ENCODE data around the gene SLC5A2. TPM values are rescaled to one million over a fixed set of nuclear protein-coding genes. Genes with fewer than 3 reads are reported as not detected.

Gene SLC5A2
- total RNA-seq, 4 donors from 2014 or later = 1.1 to 1.4 TPM; not detected in 2

DNA sequence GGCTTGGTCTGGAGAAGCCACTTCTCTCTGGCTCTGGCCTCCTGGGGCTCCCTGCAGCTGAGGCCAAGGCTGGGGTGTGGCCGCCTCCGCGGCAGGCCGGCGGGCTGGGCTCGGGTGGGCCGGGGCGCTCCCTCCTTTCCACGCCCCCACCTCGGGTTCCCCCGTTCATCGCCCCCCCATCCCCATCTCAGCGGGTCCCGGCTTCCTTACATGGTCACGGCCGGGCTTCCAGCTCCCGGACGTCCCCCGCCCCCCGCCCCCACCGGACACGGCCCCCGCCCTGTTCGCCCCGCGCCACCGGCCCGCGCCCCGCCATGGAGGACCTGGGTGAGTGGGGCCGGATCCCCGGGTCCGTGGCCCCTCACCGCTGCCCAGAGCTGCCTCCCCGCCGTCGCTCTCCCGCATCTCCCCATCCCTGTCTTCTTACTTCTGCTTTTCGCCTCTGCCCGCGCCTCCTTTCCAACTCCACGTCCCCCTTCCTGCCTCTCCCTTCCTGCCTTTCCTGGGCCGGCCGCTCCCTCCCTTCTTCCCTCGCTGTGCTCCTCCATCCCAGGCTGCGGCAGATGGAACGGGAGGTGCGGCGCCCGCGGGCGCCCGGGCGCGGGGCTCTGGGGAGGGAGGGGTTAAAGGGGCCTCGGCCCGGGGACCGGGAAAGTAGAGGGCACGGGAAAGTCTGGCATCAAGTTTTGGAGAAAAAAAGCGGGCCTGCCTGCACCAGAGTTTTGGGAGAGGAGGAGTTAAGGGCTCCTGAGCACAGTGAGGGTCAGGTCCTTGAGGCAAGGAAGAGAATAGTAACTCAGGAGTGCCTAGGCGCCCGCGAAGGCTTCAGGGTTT is 10.8 kb upstream of the SLC5A2 start, which contains the start of gene TGFB1I1:
TGFB1I1 (plus strand) TSS at position 278 of the 834 bp plus-strand sequence; CDS start at position 315, 37 bp downstream.
- no peak for TF ChIP-seq POLR2AphosphoS5 (IDR thresholded peaks at IDR 0.05)
- no peak for TF ChIP-seq EP300 (IDR thresholded peaks at IDR 0.05)
- no peak for TF ChIP-seq POLR2A (IDR thresholded peaks at IDR 0.05)
- TF ChIP-seq, protein P1, sequence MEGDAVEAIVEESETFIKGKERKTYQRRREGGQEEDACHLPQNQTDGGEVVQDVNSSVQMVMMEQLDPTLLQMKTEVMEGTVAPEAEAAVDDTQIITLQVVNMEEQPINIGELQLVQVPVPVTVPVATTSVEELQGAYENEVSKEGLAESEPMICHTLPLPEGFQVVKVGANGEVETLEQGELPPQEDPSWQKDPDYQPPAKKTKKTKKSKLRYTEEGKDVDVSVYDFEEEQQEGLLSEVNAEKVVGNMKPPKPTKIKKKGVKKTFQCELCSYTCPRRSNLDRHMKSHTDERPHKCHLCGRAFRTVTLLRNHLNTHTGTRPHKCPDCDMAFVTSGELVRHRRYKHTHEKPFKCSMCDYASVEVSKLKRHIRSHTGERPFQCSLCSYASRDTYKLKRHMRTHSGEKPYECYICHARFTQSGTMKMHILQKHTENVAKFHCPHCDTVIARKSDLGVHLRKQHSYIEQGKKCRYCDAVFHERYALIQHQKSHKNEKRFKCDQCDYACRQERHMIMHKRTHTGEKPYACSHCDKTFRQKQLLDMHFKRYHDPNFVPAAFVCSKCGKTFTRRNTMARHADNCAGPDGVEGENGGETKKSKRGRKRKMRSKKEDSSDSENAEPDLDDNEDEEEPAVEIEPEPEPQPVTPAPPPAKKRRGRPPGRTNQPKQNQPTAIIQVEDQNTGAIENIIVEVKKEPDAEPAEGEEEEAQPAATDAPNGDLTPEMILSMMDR (IDR thresholded peaks at IDR 0.05) = no peak
- H3K27me3 ChIP-seq = no peaks in the 10 kb centered on the region
- H3K9me3 ChIP-seq = no peaks in the 10 kb centered on the region
- peaks cover 52% of the 10 kb centered on the region for H3K4me1 ChIP-seq
- peak within 1 kb of the TSS; percentile 89 for H3K27ac ChIP-seq
- H3K36me3 ChIP-seq = peaks cover 32% of the 10 kb centered on the region
- peak within 1 kb of the TSS; percentile 67 for H3K4me3 ChIP-seq
- peak in 1 of 2 donors; percentile 84 for DNase-seq (ENCODE audit: low spot score in 2 of 2)
- under 1% methylated on average over 30 of the region's 63 CpGs for WGBS

DNA sequence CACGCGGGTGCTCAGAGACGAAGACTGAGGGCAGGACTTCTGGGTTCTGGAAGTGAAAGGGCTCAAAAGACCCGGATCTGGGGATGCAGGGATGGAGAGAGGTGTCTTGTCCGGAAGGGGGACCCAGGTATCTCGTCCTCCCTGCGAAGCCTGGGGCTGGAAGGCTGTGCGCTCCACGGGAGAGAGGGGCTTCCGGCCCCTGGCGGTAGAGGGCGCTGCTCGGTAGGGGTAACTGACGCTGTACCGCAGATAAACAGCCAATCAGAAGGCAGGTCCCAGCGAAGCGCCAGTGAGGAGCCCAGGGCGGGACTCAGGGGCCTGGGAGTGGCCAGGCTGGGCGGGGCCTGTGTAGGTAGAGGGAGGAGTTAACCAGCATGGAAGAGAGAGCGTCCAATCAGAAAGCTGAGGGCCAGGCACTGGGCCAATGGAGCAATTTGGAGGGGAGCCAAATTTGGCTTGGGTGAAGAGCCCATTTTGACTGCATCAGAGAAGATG is 10.2 kb upstream of the SLC5A2 start:
- DNase-seq (ENCODE audit: low spot score in 2 of 2) = peak; percentile 95 to 96
- Histone ChIP-seq H3K4me1 (peaks cover 55% of the 10 kb centered on the region), H3K27me3 (no peaks in the 10 kb centered on the region), H3K27ac (peak overlapping the region; percentile 89), H3K4me3 (peak overlapping the region; percentile 67), H3K36me3 (peaks cover 36% of the 10 kb centered on the region), H3K9me3 (no peaks in the 10 kb centered on the region)
- TF ChIP-seq EP300 (IDR thresholded peaks at IDR 0.05) = no peak
- TF ChIP-seq, protein P1 (IDR thresholded peaks at IDR 0.05) = peak; percentile 40 to 80
- peak in 1 of 3 donors; percentile 55 for TF ChIP-seq POLR2AphosphoS5 (IDR thresholded peaks at IDR 0.05)
- no peak for TF ChIP-seq POLR2A (IDR thresholded peaks at IDR 0.05)
- WGBS = 28% methylated on average over 19 of the region's 20 CpGs

DNA sequence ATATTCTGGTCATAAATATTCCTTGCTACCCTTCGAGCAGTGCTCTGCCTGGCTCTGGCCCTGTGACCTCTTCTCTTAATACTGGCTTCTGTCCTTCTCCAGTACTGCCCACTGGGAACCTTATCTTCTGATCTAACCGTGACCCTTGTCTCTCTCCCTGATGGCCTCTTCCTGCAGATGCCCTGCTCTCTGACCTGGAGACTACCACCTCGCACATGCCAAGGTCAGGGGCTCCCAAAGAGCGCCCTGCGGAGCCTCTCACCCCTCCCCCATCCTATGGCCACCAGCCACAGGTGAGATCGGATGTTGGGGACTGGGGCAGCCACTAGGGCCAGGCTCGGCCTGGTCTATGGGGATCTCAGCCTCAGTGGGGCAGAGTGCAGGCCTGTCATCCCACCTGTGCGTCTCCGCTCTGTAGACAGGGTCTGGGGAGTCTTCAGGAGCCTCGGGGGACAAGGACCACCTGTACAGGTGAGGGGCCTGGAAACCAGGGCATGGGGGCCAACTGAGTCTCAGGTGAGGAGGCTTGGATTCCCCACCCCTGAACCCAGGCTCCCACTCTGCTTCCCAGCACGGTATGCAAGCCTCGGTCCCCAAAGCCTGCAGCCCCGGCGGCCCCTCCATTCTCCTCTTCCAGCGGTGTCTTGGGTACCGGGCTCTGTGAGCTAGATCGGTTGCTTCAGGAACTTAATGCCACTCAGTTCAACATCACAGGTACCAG is 9.5 kb upstream of the SLC5A2 start:
- Histone ChIP-seq H3K4me1 (peaks cover 55% of the 10 kb centered on the region), H3K36me3 (peaks cover 41% of the 10 kb centered on the region), H3K27ac (no peak overlapping the region), H3K9me3 (no peaks in the 10 kb centered on the region), H3K4me3 (no peak overlapping the region), H3K27me3 (no peaks in the 10 kb centered on the region)
- no peak for DNase-seq (ENCODE audit: low spot score in 2 of 2)
- 88% methylated on average over 16 of the region's 17 CpGs for WGBS
- TF ChIP-seq, protein P1 (IDR thresholded peaks at IDR 0.05) = no peak
- no peak for TF ChIP-seq POLR2A (IDR thresholded peaks at IDR 0.05)
- no peak for TF ChIP-seq EP300 (IDR thresholded peaks at IDR 0.05)
- no peak for TF ChIP-seq POLR2AphosphoS5 (IDR thresholded peaks at IDR 0.05)

DNA sequence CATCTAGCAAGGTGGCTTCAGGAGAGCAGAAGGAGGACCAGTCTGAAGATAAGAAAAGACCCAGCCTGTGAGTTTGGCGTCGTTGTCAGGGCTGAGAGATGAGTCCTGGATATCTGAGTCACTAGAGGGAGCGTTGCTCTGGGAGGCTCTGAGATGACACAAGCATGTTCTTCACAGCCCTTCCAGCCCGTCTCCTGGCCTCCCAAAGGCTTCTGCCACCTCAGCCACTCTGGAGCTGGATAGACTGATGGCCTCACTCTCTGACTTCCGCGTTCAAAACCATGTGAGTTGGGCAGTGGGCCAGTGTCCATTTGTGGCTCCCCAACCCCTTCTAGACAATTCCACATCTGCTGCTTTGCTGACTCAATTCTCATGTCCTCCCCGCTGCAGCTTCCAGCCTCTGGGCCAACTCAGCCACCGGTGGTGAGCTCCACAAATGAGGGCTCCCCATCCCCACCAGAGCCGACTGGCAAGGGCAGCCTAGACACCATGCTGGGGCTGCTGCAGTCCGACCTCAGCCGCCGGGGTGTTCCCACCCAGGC is 8.7 kb upstream of the SLC5A2 start:
- Histone ChIP-seq H3K9me3 (no peaks in the 10 kb centered on the region), H3K36me3 (peaks cover 41% of the 10 kb centered on the region), H3K4me1 (peaks cover 55% of the 10 kb centered on the region), H3K27ac (no peak overlapping the region), H3K4me3 (no peak overlapping the region), H3K27me3 (no peaks in the 10 kb centered on the region)
- no peak for DNase-seq (ENCODE audit: low spot score in 2 of 2)
- no peak for TF ChIP-seq POLR2A (IDR thresholded peaks at IDR 0.05)
- TF ChIP-seq, protein P1 (IDR thresholded peaks at IDR 0.05) = no peak
- WGBS = 71% methylated on average over 10 of the region's 12 CpGs
